IMR-90 (cell line): ENCODE results near the gene FOXL1. TPM values are rescaled to one million over a fixed set of nuclear protein-coding genes. Genes with fewer than 3 reads are reported as not detected.

ENCODE experiments used
- ATAC-seq: fragments of 200-7000 bp; cut with Tn5 transposase; 2 replicates; pipeline ENCODE4 v1.9.1; 2020; ENCODE audit warnings: low read depth, mild to moderate bottlenecking, moderate library complexity
- BruUV-seq: library from RNA; stranded (reverse); fragments of 400-500 nt; replicated peaks from 2 replicates; lab custom pipeline; 2021; lab: Mats Ljungman, UMichigan
- CTCF ChIA-PET: fragments of 300-600 bp; formaldehyde crosslinking; extraction: SDS; loops from one replicate; lab custom pipeline; 2021; ENCODE audit warnings: antibody characterized with exemption; lab: Yijun Ruan, JAX
- POLR2A ChIA-PET: fragments of 300-600 bp; sonication (Branson Sonifier 250); formaldehyde crosslinking; loops from one replicate; lab custom pipeline; 2022; ENCODE audit warnings: antibody characterized with exemption; ENCODE audit not compliant: unreplicated experiment; lab: Charles Lee
- DNase-seq: peaks from one replicate; pipeline ENCODE4 v3.0.0; 2013
- H2AFZ ChIP-seq: replicated peaks from 2 replicates; pipeline ENCODE3; 2013; ENCODE audit warnings: low read length, mild to moderate bottlenecking; ENCODE audit not compliant: poor library complexity
- H2AK5ac ChIP-seq: 2 replicates; pipeline ENCODE4 v1.6.1; 2013; ENCODE audit warnings: low read depth, low read length, inconsistent platforms
- H2AK9ac ChIP-seq: replicated peaks from 2 replicates; pipeline ENCODE3; 2013; ENCODE audit warnings: mild to moderate bottlenecking, low read depth, low read length, moderate library complexity; ENCODE audit not compliant: poor library complexity
- H2BK120ac ChIP-seq: 2 replicates; pipeline ENCODE4 v1.6.1; 2013; ENCODE audit warnings: low read depth, low read length, inconsistent platforms
- H2BK15ac ChIP-seq: 3 replicates; pipeline ENCODE4 v1.6.1; 2013; ENCODE audit warnings: low read depth, low read length, inconsistent platforms
- H2BK20ac ChIP-seq: 2 replicates; pipeline ENCODE4 v1.6.1; 2013; ENCODE audit warnings: low read depth, mild to moderate bottlenecking, inconsistent platforms, low read length, moderate library complexity
- H2BK5ac ChIP-seq: 2 replicates; pipeline ENCODE4 v1.6.1; 2013; ENCODE audit warnings: mild to moderate bottlenecking, low read depth, low read length, inconsistent platforms; ENCODE audit not compliant: poor library complexity, severe bottlenecking
- H3K14ac ChIP-seq: replicated peaks from 2 replicates; pipeline ENCODE4 v1.6.1; 2013; ENCODE audit warnings: low read depth, low read length, inconsistent platforms
- H3K18ac ChIP-seq: 2 replicates; pipeline ENCODE4 v1.6.1; 2013; ENCODE audit warnings: low read depth, low read length, control low read depth
- H3K23ac ChIP-seq: 2 replicates; pipeline ENCODE4 v1.6.1; 2013; ENCODE audit warnings: low read depth, low read length, inconsistent platforms
- H3K27ac ChIP-seq: 2 replicates; pipeline ENCODE4 v1.5.1; 2013; ENCODE audit warnings: mild to moderate bottlenecking, control low read depth, low read length; ENCODE audit not compliant: insufficient read depth
- H3K27me3 ChIP-seq: 2 replicates; pipeline ENCODE4 v1.6.1; 2013; ENCODE audit warnings: low read length; ENCODE audit not compliant: control insufficient read depth, insufficient read depth
- H3K36me3 ChIP-seq: 2 replicates; pipeline ENCODE4 v1.6.1; 2013; ENCODE audit warnings: low read length, mixed read lengths; ENCODE audit not compliant: control insufficient read depth, insufficient read depth
- H3K4ac ChIP-seq: 2 replicates; pipeline ENCODE4 v1.6.1; 2013; ENCODE audit warnings: low read depth, low read length, inconsistent platforms
- H3K4me1 ChIP-seq: 2 replicates; pipeline ENCODE4 v1.6.1; 2013; ENCODE audit warnings: low read length, mixed read lengths; ENCODE audit not compliant: control insufficient read depth, insufficient read depth
- H3K4me2 ChIP-seq: 2 replicates; pipeline ENCODE4 v1.6.1; 2013; ENCODE audit warnings: low read depth, mild to moderate bottlenecking, control low read depth, low read length, moderate library complexity
- H3K4me3 ChIP-seq: 2 replicates; pipeline ENCODE4 v1.5.1; 2013; ENCODE audit warnings: low read depth, mild to moderate bottlenecking, control low read depth, low read length, moderate library complexity; ENCODE audit not compliant: insufficient read depth
- H3K56ac ChIP-seq: 2 replicates; pipeline ENCODE4 v1.6.1; 2013; ENCODE audit warnings: low read length, inconsistent platforms; ENCODE audit not compliant: insufficient read depth; ENCODE audit errors: extremely low read depth
- H3K79me1 ChIP-seq, 2 experiments: 2 replicates each; pipeline ENCODE4 v1.6.1; 2013; ENCODE audit warnings: low read length in 2 of 2, inconsistent platforms in 1 of 2, low read depth in 1 of 2
- H3K9ac ChIP-seq: 2 replicates; pipeline ENCODE4 v1.6.1; 2013; ENCODE audit warnings: low read depth, low read length, control low read depth
- H3K9me1 ChIP-seq: 2 replicates; pipeline ENCODE4 v1.6.1; 2013; ENCODE audit warnings: low read length, inconsistent platforms; ENCODE audit not compliant: insufficient read depth
- H3K9me3 ChIP-seq: 2 replicates; pipeline ENCODE4 v1.6.1; 2013; ENCODE audit warnings: low read length; ENCODE audit not compliant: control insufficient read depth, insufficient read depth
- H4K20me1 ChIP-seq: 2 replicates; pipeline ENCODE4 v1.6.1; 2013; ENCODE audit warnings: low read length, inconsistent platforms; ENCODE audit not compliant: insufficient read depth
- H4K5ac ChIP-seq: 2 replicates; pipeline ENCODE4 v1.6.1; 2013; ENCODE audit warnings: mild to moderate bottlenecking, low read depth, low read length, control low read depth
- H4K8ac ChIP-seq, 2 experiments: 2 replicates each; pipeline ENCODE4 v1.6.1; 2013; ENCODE audit warnings: low read depth in 2 of 2, low read length in 2 of 2, control low read depth in 1 of 2, inconsistent platforms in 1 of 2
- H4K91ac ChIP-seq: 2 replicates; pipeline ENCODE4 v1.6.1; 2013; ENCODE audit warnings: low read depth, low read length, inconsistent platforms; ENCODE audit not compliant: insufficient read depth
- BHLHE40 ChIP-seq: fragments of 150-350 bp; IDR thresholded peaks from 2 replicates; pipeline ENCODE4 v1.6.1; 2016; ENCODE audit warnings: mild to moderate bottlenecking, low read depth, low read length
- CEBPB ChIP-seq: IDR thresholded peaks from 2 replicates; pipeline ENCODE4 v1.6.1; 2012; ENCODE audit warnings: low read depth, low read length, improper control_type of control experiment
- CHD1 ChIP-seq: IDR thresholded peaks from 2 replicates; pipeline ENCODE4 v1.6.1; 2012; ENCODE audit warnings: low read depth, low read length, improper control_type of control experiment
- CTCF ChIP-seq: conservative IDR thresholded peaks from 2 replicates; pipeline ENCODE4 v1.5.1; 2012; ENCODE audit warnings: mild to moderate bottlenecking, low read depth, low read length, improper control_type of control experiment
- ELK1 ChIP-seq: fragments of 150-350 bp; IDR thresholded peaks from 2 replicates; pipeline ENCODE4 v1.6.1; 2016; ENCODE audit warnings: low read depth, mild to moderate bottlenecking, low read length, moderate library complexity, borderline replicate concordance
- FOS ChIP-seq: fragments of 150-350 bp; IDR thresholded peaks from 2 replicates; pipeline ENCODE4 v1.6.1; 2016; ENCODE audit warnings: low read depth, low read length
- MAFK ChIP-seq: IDR thresholded peaks from 2 replicates; pipeline ENCODE4 v1.6.1; 2012; ENCODE audit warnings: low read depth, low read length, improper control_type of control experiment
- MAZ ChIP-seq: IDR thresholded peaks from 2 replicates; pipeline ENCODE4 v1.6.1; 2012; ENCODE audit warnings: low read depth, mild to moderate bottlenecking, low read length, improper control_type of control experiment, moderate library complexity, borderline replicate concordance
- MXI1 ChIP-seq: IDR thresholded peaks from 2 replicates; pipeline ENCODE4 v1.6.1; 2012; ENCODE audit warnings: low read depth, mild to moderate bottlenecking, low read length, moderate library complexity, borderline replicate concordance
- NFE2L2 ChIP-seq: fragments of 150-350 bp; IDR thresholded peaks from 2 replicates; pipeline ENCODE4 v1.6.1; 2016; ENCODE audit warnings: low read depth, mild to moderate bottlenecking, low read length
- RFX5 ChIP-seq: IDR thresholded peaks from 2 replicates; pipeline ENCODE4 v1.8.0; 2012; ENCODE audit warnings: low read depth, mild to moderate bottlenecking, low read length, moderate library complexity
- SMC3 ChIP-seq: fragments of 150-350 bp; IDR thresholded peaks from 2 replicates; pipeline ENCODE4 v1.6.1; 2016; ENCODE audit warnings: low read depth, mild to moderate bottlenecking, antibody characterized with exemption, low read length, moderate library complexity
- USF2 ChIP-seq: fragments of 150-350 bp; IDR thresholded peaks from 2 replicates; pipeline ENCODE4 v1.6.1; 2017; ENCODE audit warnings: mild to moderate bottlenecking, antibody characterized with exemption, low read length, low read depth
- WGBS, 2 experiments: methylation state at CpG; one replicate each; pipeline versions ENCODE4 v1.1.5 to v1.1.7; 2013; ENCODE audit warnings: missing lambda C conversion rate in 2 of 2; ENCODE audit not compliant: insufficient read length in 1 of 2; ENCODE audit errors: extremely low coverage in 2 of 2; 5-methylcytosine and 5-hydroxymethylcytosine counted together
- dilution Hi-C: fragments of 300-500 bp; cut with HindIII; formaldehyde crosslinking; loops from one replicate; pipeline ENCODE4 v1.14.3; 2018; ENCODE audit warnings: low sequenced_read_pairs; ENCODE audit not compliant: unreplicated experiment
- in situ Hi-C: fragments of 300-500 bp; cut with MboI; formaldehyde crosslinking; loops from 3 replicates; pipeline ENCODE4 v1.14.3; 2019; ENCODE audit warnings: low sequenced_read_pairs, inconsistent platforms, mixed read lengths
- intact Hi-C: fragments of 100-400 bp; cut with micrococcal nuclease; formaldehyde crosslinking; loops from 2 replicates; pipeline ENCODE4 v1.10.0; 2022
- polyA plus RNA-seq, 3 experiments: library from polyadenylated mRNA; depleted of rRNA; stranded (reverse); fragments of >200 nt; gene quantifications; 2 replicates each; pipeline ENCODE4 v1.2.3, GENCODE V29; 2012; ENCODE audit warnings: low replicate concordance in 1 of 3
- total RNA-seq: library from RNA; depleted of rRNA; stranded (reverse); fragments of >200 nt; gene quantifications from 2 replicates; pipeline ENCODE4 v1.2.3, GENCODE V29; 2012

Gene FOXL1
- total and polyA plus RNA-seq, 2 of the 4 experiments (the other 2 are of a cell fraction), result 15.2 to 25.8 TPM

- BruUV-seq, result no TSS peak
- in situ Hi-C loops, result loop anchor here (10.0 kb wide), 1 partner anchor 175 kb away; no protein-coding TSS in a partner anchor
- no peak for TF ChIP-seq MAFK
- no peak for TF ChIP-seq RFX5
- TF ChIP-seq FOS, result no peak
- TF ChIP-seq CEBPB, result no peak
- no peak for TF ChIP-seq SMC3
- TF ChIP-seq USF2, result no peak
- TF ChIP-seq MAZ, result no peak
- TF ChIP-seq CTCF, result no peak
- TF ChIP-seq ELK1, result no peak
- no peak for TF ChIP-seq NFE2L2
- TF ChIP-seq MXI1, result no peak
- TF ChIP-seq CHD1, result no peak
- no peak for TF ChIP-seq BHLHE40
These were observed 1.9 kb downstream of the FOXL1 start for GRCh38 chr16:86580063-86580790.

More at GRCh38 chr16:86580063-86580790, 1.9 kb downstream of the FOXL1 start:
- ChIA-PET CTCF (interaction anchor here (1.1 kb wide), 1 partner anchor 464 kb away, joined by 3 read pairs; no protein-coding TSS in a partner anchor), POLR2A (no interaction called here)
- H3K4me3 ChIP-seq, result peak overlapping the region; percentile 71
- H3K18ac ChIP-seq, result peak overlapping the region; percentile 86
- peaks cover 23% of the 10 kb centered on the region for H3K4me1 ChIP-seq
- H2BK15ac ChIP-seq, result peak overlapping the region; percentile 6; the same call in 1 of the 3 replicates
- peak overlapping the region; percentile 100 for H2BK5ac ChIP-seq
- DNase-seq, result peak; percentile 54
- peaks cover 24% of the 10 kb centered on the region for H3K9me1 ChIP-seq
- no peaks in the 10 kb centered on the region for H3K27me3 ChIP-seq
- H3K79me1 ChIP-seq, result peaks cover 19 to 32% of the 10 kb centered on the region in 2 experiments
- peak overlapping the region; percentile 88 for H3K23ac ChIP-seq
- no peak overlapping the region; the same call in 1 of the 2 replicates for H2BK20ac ChIP-seq
- 12% methylated on average over 6 of the region's 19 CpGs; no CpG with 5 or more reads in 1 of the 2 experiments for WGBS, 2 experiments
- H2AFZ ChIP-seq, result peak overlapping the region; percentile 18
- H3K14ac ChIP-seq, result peak overlapping the region; percentile 92
- dilution Hi-C loops, result no loop called here
- peaks cover 3% of the 10 kb centered on the region; the same call in 1 of the 2 replicates for H3K36me3 ChIP-seq
- no peaks in the 10 kb centered on the region for H3K9me3 ChIP-seq
- H4K5ac ChIP-seq, result peak overlapping the region; percentile 83; the same call in 1 of the 2 replicates
- peak overlapping the region; percentile 95 for H3K4ac ChIP-seq
- 0 out of 2 replicates have a peak, but pooled peaks cover 4% of the 10 kb centered on the region for H4K20me1 ChIP-seq
- peak overlapping the region; percentile 97 for H2AK9ac ChIP-seq
- peak overlapping the region; percentile 94 for H3K4me2 ChIP-seq
- peak overlapping the region; percentile 97 for H2BK120ac ChIP-seq
- H4K8ac ChIP-seq, result peak overlapping the region; percentile 67 to 88
- intact Hi-C loops, result loop anchor here (2.0 kb wide), 1 partner anchor 85 kb away; no protein-coding TSS in a partner anchor
- no peak for ATAC-seq
- H3K56ac ChIP-seq, result peak overlapping the region; percentile 67
- H3K9ac ChIP-seq, result peak overlapping the region; percentile 95
- H4K91ac ChIP-seq, result peak overlapping the region; percentile 81
- peak overlapping the region; percentile 75 for H2AK5ac ChIP-seq
- H3K27ac ChIP-seq, result peak overlapping the region; percentile 99
